Liver (tissue), 3 donors: ENCODE data around the gene SPHKAP.

ENCODE experiments used
- JUND ChIP-seq, 2 donors: IDR thresholded peaks; 2 replicates each; pipeline ENCODE4 v1.6.1; 2016; ENCODE audit warnings: antibody characterized with exemption in 2 of 2
- TF ChIP-seq, protein P1 (sequence below): fragments of 150-350 bp; IDR thresholded peaks from 2 replicates; pipeline ENCODE4 v1.5.1; 2017; ENCODE audit warnings: improper control_type of control experiment, low read depth, low read length; ENCODE audit not compliant: missing input control
- donor health status: healthy.
- donor health status: healthy.

DNA sequence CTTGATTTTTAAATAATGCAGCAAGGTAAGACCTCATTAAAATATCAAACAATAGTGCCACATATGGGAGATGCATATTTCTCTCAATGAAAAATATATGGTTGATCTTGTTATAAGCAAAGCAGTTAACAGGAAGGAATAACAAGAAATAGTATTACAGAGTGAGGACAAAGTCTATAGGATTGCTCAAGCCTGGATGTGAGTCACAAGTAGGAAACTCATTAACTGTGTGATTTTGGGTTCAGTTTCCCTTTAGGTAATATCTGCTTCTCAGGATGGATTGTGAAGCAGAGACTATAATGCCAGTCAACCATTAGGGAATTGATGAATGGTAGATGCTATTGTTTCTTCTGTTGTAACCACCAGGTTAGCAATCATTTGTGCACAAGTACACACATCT, 42.9 kb upstream of the SPHKAP start:
- TF ChIP-seq JUND (IDR thresholded peaks at IDR 0.05) = no peak
- TF ChIP-seq, protein P1, sequence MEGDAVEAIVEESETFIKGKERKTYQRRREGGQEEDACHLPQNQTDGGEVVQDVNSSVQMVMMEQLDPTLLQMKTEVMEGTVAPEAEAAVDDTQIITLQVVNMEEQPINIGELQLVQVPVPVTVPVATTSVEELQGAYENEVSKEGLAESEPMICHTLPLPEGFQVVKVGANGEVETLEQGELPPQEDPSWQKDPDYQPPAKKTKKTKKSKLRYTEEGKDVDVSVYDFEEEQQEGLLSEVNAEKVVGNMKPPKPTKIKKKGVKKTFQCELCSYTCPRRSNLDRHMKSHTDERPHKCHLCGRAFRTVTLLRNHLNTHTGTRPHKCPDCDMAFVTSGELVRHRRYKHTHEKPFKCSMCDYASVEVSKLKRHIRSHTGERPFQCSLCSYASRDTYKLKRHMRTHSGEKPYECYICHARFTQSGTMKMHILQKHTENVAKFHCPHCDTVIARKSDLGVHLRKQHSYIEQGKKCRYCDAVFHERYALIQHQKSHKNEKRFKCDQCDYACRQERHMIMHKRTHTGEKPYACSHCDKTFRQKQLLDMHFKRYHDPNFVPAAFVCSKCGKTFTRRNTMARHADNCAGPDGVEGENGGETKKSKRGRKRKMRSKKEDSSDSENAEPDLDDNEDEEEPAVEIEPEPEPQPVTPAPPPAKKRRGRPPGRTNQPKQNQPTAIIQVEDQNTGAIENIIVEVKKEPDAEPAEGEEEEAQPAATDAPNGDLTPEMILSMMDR = no peak
